Measurements from ENCODE around the gene MINDY4. TPM values are rescaled to one million over a fixed set of nuclear protein-coding genes. Genes with fewer than 3 reads are reported as not detected.

The MINDY4 gene
- total and polyA plus RNA-seq, 2 of the 13 experiments (the other 11 are each of a cell fraction or from before 2014, with no cell fraction given) = not detected

DNA sequence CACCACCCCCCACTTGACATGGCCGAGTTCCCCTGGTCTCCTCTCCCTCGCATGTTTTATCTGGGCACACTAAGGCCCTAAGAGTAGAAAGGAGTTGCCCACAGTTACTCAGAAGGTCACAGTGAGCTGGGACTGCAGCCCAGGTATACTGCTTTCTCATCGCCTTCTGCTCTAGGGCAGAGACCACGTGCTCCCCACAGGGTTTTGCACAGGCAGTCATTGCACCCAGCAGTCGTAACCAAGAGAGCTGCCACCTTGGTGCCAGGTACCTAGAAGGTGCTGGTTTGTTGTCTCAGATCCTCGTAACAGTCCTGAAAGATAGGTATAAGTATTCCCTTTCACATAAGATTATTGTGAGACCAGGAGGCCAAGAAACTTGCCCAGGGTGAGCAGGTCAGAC lies 1.8 kb downstream of the MINDY4 start:
- peaks cover 0 to 7% of the 10 kb centered on the region in 2 experiments; a peak in 1 of 5 replicates for H3K27me3 ChIP-seq (ENCODE audit: control insufficient read depth in 1 of 2, insufficient read depth in 2 of 2, low read length in 2 of 2)
- no peak overlapping the region for H3K4me3 ChIP-seq (replicated peaks in 1 of 3; ENCODE audit: insufficient read depth in 1 of 3, low read depth in 2 of 3, low read length in 3 of 3)
- no TSS peak for BruUV-seq (replicated peaks)
- in situ Hi-C loops (cut with HindIII; ENCODE audit: extremely low pct_ligation_motif_present, low pct_unique_long_range_greater_than_20kb) (no loop called here), intact Hi-C loops (cut with micrococcal nuclease; ENCODE audit: unreplicated experiment) (no loop called here)
- CTCF ChIA-PET (ENCODE audit: low intra/inter-chr PET ratio, low total read pairs) = no interaction called here
- H3K79me2 ChIP-seq (ENCODE audit: insufficient read depth, low read length) = no peaks in the 10 kb centered on the region
- H3K36me3 ChIP-seq (replicated peaks in 1 of 2; ENCODE audit: control insufficient read depth in 1 of 2, insufficient read depth in 2 of 2, low read length in 2 of 2) = no peaks in the 10 kb centered on the region
- no peak overlapping the region for H3K27ac ChIP-seq (ENCODE audit: extremely low read length, insufficient read depth, low read length)
- H2AFZ ChIP-seq (ENCODE audit: low read length) = no peak overlapping the region
- TF ChIP-seq, protein P1, sequence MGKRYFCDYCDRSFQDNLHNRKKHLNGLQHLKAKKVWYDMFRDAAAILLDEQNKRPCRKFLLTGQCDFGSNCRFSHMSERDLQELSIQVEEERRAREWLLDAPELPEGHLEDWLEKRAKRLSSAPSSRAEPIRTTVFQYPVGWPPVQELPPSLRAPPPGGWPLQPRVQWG (CRISPR knock-in tag; IDR thresholded peaks at IDR 0.05; ENCODE audit: borderline replicate concordance, low read depth) = no peak
- no peak for TF ChIP-seq ELF4 (CRISPR knock-in tag; IDR thresholded peaks at IDR 0.05; ENCODE audit: borderline replicate concordance)
- TF ChIP-seq ZNF766 (CRISPR knock-in tag; IDR thresholded peaks at IDR 0.05; ENCODE audit: borderline replicate concordance) = no peak
- no peak for TF ChIP-seq SRSF9 (IDR thresholded peaks at IDR 0.05; ENCODE audit: borderline replicate concordance, insufficient read depth, low read depth, low read length, poor library complexity, severe bottlenecking)
- no peak for TF ChIP-seq ZNF501 (CRISPR knock-in tag; IDR thresholded peaks at IDR 0.05)
- TF ChIP-seq, protein P2, sequence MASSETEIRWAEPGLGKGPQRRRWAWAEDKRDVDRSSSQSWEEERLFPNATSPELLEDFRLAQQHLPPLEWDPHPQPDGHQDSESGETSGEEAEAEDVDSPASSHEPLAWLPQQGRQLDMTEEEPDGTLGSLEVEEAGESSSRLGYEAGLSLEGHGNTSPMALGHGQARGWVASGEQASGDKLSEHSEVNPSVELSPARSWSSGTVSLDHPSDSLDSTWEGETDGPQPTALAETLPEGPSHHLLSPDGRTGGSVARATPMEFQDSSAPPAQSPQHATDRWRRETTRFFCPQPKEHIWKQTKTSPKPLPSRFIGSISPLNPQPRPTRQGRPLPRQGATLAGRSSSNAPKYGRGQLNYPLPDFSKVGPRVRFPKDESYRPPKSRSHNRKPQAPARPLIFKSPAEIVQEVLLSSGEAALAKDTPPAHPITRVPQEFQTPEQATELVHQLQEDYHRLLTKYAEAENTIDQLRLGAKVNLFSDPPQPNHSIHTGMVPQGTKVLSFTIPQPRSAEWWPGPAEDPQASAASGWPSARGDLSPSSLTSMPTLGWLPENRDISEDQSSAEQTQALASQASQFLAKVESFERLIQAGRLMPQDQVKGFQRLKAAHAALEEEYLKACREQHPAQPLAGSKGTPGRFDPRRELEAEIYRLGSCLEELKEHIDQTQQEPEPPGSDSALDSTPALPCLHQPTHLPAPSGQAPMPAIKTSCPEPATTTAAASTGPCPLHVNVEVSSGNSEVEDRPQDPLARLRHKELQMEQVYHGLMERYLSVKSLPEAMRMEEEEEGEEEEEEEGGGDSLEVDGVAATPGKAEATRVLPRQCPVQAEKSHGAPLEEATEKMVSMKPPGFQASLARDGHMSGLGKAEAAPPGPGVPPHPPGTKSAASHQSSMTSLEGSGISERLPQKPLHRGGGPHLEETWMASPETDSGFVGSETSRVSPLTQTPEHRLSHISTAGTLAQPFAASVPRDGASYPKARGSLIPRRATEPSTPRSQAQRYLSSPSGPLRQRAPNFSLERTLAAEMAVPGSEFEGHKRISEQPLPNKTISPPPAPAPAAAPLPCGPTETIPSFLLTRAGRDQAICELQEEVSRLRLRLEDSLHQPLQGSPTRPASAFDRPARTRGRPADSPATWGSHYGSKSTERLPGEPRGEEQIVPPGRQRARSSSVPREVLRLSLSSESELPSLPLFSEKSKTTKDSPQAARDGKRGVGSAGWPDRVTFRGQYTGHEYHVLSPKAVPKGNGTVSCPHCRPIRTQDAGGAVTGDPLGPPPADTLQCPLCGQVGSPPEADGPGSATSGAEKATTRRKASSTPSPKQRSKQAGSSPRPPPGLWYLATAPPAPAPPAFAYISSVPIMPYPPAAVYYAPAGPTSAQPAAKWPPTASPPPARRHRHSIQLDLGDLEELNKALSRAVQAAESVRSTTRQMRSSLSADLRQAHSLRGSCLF (CRISPR knock-in tag; IDR thresholded peaks at IDR 0.05; ENCODE audit: borderline replicate concordance) = no peak
- no peak for TF ChIP-seq ZNF788 (CRISPR knock-in tag; IDR thresholded peaks at IDR 0.05; ENCODE audit: borderline replicate concordance)
- no peak for TF ChIP-seq ZNF317 (CRISPR knock-in tag; IDR thresholded peaks at IDR 0.05)
- TF ChIP-seq DMAP1 (CRISPR knock-in tag; IDR thresholded peaks at IDR 0.05) = no peak
- TF ChIP-seq HES4 (CRISPR knock-in tag; IDR thresholded peaks at IDR 0.05; ENCODE audit: borderline replicate concordance) = no peak
- TF ChIP-seq ZNF276 (CRISPR knock-in tag; IDR thresholded peaks at IDR 0.05; ENCODE audit: low read depth) = no peak
- no peak for TF ChIP-seq CREBL2 (CRISPR knock-in tag; IDR thresholded peaks at IDR 0.05; ENCODE audit: borderline replicate concordance)
- TF ChIP-seq ZNF598 (CRISPR knock-in tag; IDR thresholded peaks at IDR 0.05; ENCODE audit: borderline replicate concordance) = no peak
- no peak for TF ChIP-seq ZFY (CRISPR knock-in tag; IDR thresholded peaks at IDR 0.05)
- POLR2A ChIA-PET = no interaction called here
- H4K20me1 ChIP-seq (ENCODE audit: insufficient read depth, low read length) = no peaks in the 10 kb centered on the region
- H3K4me2 ChIP-seq (ENCODE audit: low read depth, low read length) = no peak overlapping the region
- FAIRE-seq (no peak), DNase-seq (ENCODE audit: low spot score) (no peak), ATAC-seq (no peak)
- H3K4me1 ChIP-seq (ENCODE audit: insufficient read depth, low read length) = peaks cover 19% of the 10 kb centered on the region
- 65% methylated on average over 6 of the region's 6 CpGs for WGBS (ENCODE audit: low lambda C conversion rate)
- H3K9ac ChIP-seq (ENCODE audit: insufficient read depth, low read depth, low read length) = no peak overlapping the region
- no peaks in the 10 kb centered on the region for H3K9me3 ChIP-seq (ENCODE audit: low read length)

All from HepG2 (cell line).